ENCODE data around the gene TFAP2C.
"Not testable (repeated sequence)": the region's sequence is repeated elsewhere in the genome, so short reads cannot be mapped to it uniquely, and the experiment has no call there.

The TFAP2C gene

DNA sequence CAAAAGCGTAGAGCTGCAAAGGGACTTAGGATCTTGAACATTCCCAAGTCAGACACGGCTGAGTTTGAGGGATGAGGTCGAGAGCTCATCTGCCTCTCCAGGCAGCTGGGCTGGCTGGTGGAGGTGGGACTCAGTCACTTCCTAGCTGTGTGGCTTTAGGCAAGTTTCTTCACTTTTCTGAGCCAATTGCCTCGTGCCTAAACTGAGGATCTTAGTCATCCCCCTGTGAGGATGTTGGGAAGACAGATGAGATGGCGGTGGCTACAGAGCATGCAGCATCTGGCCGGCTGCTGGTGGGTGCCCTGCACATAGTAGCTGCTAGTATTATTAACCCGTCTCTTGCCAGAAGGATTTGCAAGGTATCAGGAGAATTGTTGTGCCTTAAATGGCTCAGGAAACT lies 27.5 kb downstream of the TFAP2C start:
- H3K4me3 ChIP-seq (ENCODE audit: low read depth, low read length): no peak overlapping the region
- TF ChIP-seq, protein P1, sequence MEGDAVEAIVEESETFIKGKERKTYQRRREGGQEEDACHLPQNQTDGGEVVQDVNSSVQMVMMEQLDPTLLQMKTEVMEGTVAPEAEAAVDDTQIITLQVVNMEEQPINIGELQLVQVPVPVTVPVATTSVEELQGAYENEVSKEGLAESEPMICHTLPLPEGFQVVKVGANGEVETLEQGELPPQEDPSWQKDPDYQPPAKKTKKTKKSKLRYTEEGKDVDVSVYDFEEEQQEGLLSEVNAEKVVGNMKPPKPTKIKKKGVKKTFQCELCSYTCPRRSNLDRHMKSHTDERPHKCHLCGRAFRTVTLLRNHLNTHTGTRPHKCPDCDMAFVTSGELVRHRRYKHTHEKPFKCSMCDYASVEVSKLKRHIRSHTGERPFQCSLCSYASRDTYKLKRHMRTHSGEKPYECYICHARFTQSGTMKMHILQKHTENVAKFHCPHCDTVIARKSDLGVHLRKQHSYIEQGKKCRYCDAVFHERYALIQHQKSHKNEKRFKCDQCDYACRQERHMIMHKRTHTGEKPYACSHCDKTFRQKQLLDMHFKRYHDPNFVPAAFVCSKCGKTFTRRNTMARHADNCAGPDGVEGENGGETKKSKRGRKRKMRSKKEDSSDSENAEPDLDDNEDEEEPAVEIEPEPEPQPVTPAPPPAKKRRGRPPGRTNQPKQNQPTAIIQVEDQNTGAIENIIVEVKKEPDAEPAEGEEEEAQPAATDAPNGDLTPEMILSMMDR (IDR thresholded peaks at IDR 0.05; ENCODE audit: low read depth, low read length): no peak

DNA sequence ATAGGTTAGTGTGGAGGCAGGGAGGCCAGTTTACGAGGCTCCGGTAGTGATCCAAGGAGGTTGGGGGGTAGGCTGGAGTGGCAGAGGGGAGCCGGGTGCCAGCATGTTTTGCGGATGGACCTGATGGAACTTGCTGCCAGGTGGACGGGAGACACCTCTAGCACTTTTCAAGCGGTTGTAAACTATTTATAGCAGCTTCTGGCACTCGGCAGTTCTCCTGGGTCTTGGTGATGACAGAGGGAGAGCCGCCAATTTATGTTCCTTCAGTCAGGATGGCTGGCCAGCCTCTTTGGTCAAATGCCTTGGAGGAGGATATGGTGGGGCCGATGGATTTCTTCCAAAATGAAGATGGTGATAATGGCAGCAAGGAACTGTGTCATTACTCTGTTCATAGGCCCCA lies 28.8 kb downstream of the TFAP2C start:
- H3K4me3 ChIP-seq (ENCODE audit: low read depth, low read length): no peak overlapping the region
- TF ChIP-seq, protein P1 (IDR thresholded peaks at IDR 0.05; ENCODE audit: low read depth, low read length): no peak

DNA sequence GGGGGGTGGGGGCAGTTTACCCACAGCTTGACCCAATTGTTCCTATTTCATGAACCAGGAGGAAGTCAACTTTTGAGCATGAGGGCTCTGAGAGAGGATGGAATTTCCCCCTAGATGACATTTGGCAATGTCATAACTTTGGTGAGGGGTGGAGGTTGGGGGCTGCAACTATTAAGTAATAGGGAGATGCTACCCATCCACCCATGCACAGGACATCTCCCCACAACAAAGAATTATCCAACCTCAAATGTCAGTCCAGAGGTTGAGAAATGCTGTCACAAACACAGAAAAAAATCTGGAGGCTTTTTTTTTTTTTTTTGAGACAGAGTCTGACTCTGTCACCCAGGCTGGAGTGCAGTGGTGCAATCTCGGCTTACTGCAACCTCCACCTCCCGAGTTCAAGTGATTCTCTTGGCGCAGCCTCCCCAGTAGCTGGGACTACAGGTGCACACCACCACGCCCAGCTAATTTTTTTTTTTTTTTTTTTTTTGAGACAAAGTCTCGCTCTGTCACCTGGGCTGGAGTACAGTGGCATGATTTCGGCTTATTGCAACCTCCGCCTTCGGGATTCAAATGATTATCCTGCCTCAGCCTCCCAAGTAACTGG lies 29.3 kb downstream of the TFAP2C start:
- H3K4me3 ChIP-seq (ENCODE audit: low read depth, low read length): not testable (repeated sequence)

DNA sequence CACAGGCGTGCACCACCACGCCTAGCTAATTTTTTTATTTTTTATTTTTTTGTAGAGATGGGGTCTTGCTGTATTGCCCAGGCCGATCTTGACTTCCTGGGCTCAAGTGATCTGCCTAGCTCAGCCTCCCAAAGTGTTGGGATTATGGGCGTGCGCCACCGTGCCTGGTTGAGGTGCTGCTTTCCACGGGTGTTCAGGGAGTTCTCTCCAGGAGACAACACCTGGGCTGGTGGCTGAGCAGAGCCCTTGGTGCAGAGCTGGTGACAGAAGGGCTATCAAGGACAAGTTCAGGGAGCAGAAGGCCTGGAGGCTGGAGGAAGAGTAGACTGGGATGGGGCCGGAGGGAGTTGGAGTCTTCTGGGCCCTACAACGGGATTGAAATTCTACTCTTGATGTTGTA lies 34.6 kb downstream of the TFAP2C start:
- no peak overlapping the region for H3K4me3 ChIP-seq (ENCODE audit: low read depth, low read length)
- TF ChIP-seq, protein P1 (IDR thresholded peaks at IDR 0.05; ENCODE audit: low read depth, low read length): no peak

DNA sequence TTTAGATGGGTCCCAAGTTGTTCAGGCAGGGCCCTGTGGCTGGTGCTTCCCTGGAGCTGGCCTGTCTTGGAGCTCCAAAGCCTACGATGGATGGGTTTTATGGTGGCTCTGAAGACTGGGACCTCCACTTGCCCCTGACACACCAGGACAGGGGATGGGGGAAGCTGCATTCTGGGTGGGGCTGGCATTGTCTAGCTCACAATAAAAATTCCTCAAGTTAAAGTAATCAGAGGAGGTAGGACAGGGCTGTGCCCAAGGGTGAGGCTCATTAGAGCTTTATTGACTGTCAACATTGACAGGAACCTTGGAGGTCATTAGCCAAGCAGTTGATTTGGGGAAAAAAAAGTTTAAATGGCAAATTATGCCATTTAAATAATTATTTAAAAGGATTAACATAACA lies 35.7 kb downstream of the TFAP2C start:
- no peak overlapping the region for H3K4me3 ChIP-seq (ENCODE audit: low read depth, low read length)
- TF ChIP-seq, protein P1 (IDR thresholded peaks at IDR 0.05; ENCODE audit: low read depth, low read length): no peak

DNA sequence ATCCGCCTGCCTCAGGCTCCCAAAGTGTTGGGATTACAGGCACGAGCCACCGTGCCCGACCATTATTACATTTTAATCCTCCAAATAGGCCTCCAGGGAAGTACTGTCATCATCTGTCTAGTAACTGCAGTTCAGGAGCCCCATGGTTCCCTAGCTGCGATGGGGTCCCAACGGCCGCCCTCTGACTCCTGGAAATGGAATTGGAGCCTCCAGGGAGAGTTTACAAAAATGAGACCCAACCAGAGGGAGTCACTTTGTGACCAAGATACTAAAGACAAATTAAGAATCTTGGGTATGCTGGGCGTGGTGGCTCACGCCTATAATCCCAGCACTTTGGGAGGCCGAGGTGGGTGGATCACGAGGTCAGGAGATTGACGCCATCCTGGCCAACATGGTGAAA lies 36.7 kb downstream of the TFAP2C start:
- TF ChIP-seq, protein P1 (IDR thresholded peaks at IDR 0.05; ENCODE audit: low read depth, low read length): no peak
- H3K4me3 ChIP-seq (ENCODE audit: low read depth, low read length): no peak overlapping the region

DNA sequence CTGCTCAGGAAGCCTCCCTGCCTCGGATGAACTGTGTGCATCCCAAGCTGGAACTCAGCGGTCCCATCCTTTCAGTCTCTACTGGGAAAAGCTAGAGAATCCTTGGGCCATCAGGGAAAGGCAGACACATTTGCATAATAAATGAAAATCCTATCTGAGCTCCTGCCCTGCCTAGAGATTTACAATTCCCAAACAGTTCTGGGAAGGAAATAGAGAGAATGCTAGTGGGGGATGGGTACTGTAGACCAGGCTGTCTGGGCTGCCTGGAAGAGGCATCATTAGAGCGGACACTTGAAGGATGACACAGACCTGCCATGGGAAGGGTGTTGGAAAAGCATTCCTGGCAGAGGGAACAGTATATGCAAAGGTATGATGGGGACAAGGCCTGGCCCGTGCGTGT lies 44.3 kb downstream of the TFAP2C start:
- no peak overlapping the region for H3K4me3 ChIP-seq (ENCODE audit: low read depth, low read length)
- TF ChIP-seq, protein P1 (IDR thresholded peaks at IDR 0.05; ENCODE audit: low read depth, low read length): no peak

DNA sequence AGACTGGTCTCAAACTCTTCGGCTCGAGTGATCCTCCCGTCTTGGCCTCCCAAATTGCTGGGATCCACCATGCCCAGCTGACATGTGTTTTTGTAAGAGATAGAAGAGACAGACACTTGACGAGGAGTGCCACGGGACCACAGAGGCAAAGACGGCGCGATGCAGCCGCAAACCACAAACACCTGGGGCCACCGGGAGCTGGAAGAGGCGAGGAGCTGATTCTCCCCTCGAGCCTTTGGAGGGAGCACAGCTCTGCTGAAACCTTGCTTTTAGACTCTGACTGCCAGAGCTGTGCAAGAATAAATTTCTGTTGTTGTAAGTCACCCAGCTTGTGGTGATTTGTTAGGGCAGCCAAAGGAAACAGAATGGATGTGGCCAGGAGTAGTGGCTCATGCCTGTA lies 46.9 kb downstream of the TFAP2C start:
- no peak overlapping the region for H3K4me3 ChIP-seq (ENCODE audit: low read depth, low read length)
- TF ChIP-seq, protein P1 (IDR thresholded peaks at IDR 0.05; ENCODE audit: low read depth, low read length): no peak

Measured in WI38 (cell line).